HEK293 (cell line): ENCODE results near the gene RNF144A.

ENCODE experiments used
- CTCF ChIA-PET: fragments of 350-600 bp; formaldehyde crosslinking; extraction: SDS; loops from one replicate; lab custom pipeline; 2021; ENCODE audit warnings: antibody characterized with exemption; lab: Yijun Ruan, JAX
- POLR2A ChIA-PET: fragments of 300-600 bp; formaldehyde crosslinking; extraction: SDS; loops from one replicate; lab custom pipeline; 2020; ENCODE audit warnings: antibody characterized with exemption, inconsistent platforms; lab: Yijun Ruan, JAX
- H3K27ac ChIP-seq: fragments of 200-500 bp; sonication (Bioruptor generic); 2 replicates; pipeline ENCODE4 v1.5.1; 2014; ENCODE audit warnings: low read depth, low read length, control low read depth, inconsistent platforms; ENCODE audit errors: extremely low read depth
- H3K36me3 ChIP-seq, 2 experiments: fragments of 200-500 bp in 1 of 2; sonication (Bioruptor generic) in 1 of 2; 1 replicate in 1 of 2; 2 replicates in 1 of 2; pipeline ENCODE4 v1.5.1; 2014 to 2017; ENCODE audit warnings: inconsistent platforms in 2 of 2, low read length in 2 of 2; ENCODE audit not compliant: control insufficient read depth in 2 of 2, insufficient read depth in 1 of 2
- H3K4me1 ChIP-seq: fragments of 200-500 bp; sonication (Bioruptor generic); 2 replicates; pipeline ENCODE4 v1.5.1; 2014; ENCODE audit warnings: mild to moderate bottlenecking, low read length, inconsistent platforms; ENCODE audit not compliant: control insufficient read depth, insufficient read depth
- H3K4me3 ChIP-seq: 2 replicates; pipeline ENCODE4 v1.5.1; 2011; ENCODE audit warnings: low read depth, mild to moderate bottlenecking, control low read depth, low read length, moderate library complexity
- H3K9me3 ChIP-seq: fragments of 200-500 bp; sonication (Bioruptor generic); 2 replicates; pipeline ENCODE4 v1.5.1; 2014; ENCODE audit warnings: low read depth, low read length, inconsistent platforms; ENCODE audit not compliant: control insufficient read depth, insufficient read depth
- EGR2 ChIP-seq: fragments of 450-650 bp; formaldehyde crosslinking; IDR thresholded peaks from 2 replicates; pipeline ENCODE4 v1.5.1; 2016; ENCODE audit warnings: low read depth, missing biosample characterization, missing genetic modification characterization
- GLIS2 ChIP-seq: fragments of 450-650 bp; formaldehyde crosslinking; IDR thresholded peaks from 2 replicates; pipeline ENCODE4 v1.5.1; 2016; ENCODE audit warnings: missing biosample characterization, missing genetic modification characterization
- HOXC10 ChIP-seq: sonication (generic); formaldehyde crosslinking; IDR thresholded peaks from 2 replicates; pipeline ENCODE4 v1.8.1; 2023; ENCODE audit warnings: mild to moderate bottlenecking, missing genetic modification reagents
- OVOL3 ChIP-seq: fragments of 450-650 bp; formaldehyde crosslinking; IDR thresholded peaks from 2 replicates; pipeline ENCODE4 v1.5.1; 2016; ENCODE audit warnings: missing biosample characterization, missing genetic modification characterization
- SALL2 ChIP-seq: fragments of 450-650 bp; formaldehyde crosslinking; IDR thresholded peaks from 2 replicates; pipeline ENCODE4 v1.5.0; 2017; ENCODE audit warnings: missing biosample characterization, mild to moderate bottlenecking, missing genetic modification characterization, borderline replicate concordance
- TRIM28 ChIP-seq: IDR thresholded peaks from 2 replicates; pipeline ENCODE4 v1.6.1; 2011; ENCODE audit warnings: low read length, control low read depth, borderline replicate concordance
- ZBTB7A ChIP-seq: fragments of 450-650 bp; formaldehyde crosslinking; IDR thresholded peaks from 2 replicates; pipeline ENCODE4 v1.5.1; 2016; ENCODE audit warnings: low read depth, missing biosample characterization, missing genetic modification characterization
- ZEB2 ChIP-seq: fragments of 450-650 bp; formaldehyde crosslinking; IDR thresholded peaks from 2 replicates; pipeline ENCODE4 v1.5.1; 2016; ENCODE audit warnings: missing biosample characterization, missing genetic modification characterization
- ZFP3 ChIP-seq: fragments of 450-650 bp; formaldehyde crosslinking; IDR thresholded peaks from 2 replicates; pipeline ENCODE4 v1.5.1; 2016; ENCODE audit warnings: low read depth, missing biosample characterization, missing genetic modification characterization
- ZFP41 ChIP-seq: fragments of 450-650 bp; formaldehyde crosslinking; IDR thresholded peaks from 2 replicates; pipeline ENCODE4 v1.5.1; 2016; ENCODE audit warnings: missing biosample characterization, missing genetic modification characterization, borderline replicate concordance
- ZNF114 ChIP-seq: fragments of 450-650 bp; formaldehyde crosslinking; IDR thresholded peaks from 2 replicates; pipeline ENCODE4 v1.5.0; 2017; ENCODE audit warnings: missing biosample characterization, missing genetic modification characterization
- ZNF174 ChIP-seq: fragments of 450-650 bp; formaldehyde crosslinking; IDR thresholded peaks from 2 replicates; pipeline ENCODE4 v1.5.0; 2017; ENCODE audit warnings: missing biosample characterization, mild to moderate bottlenecking, missing genetic modification characterization
- ZNF19 ChIP-seq: fragments of 450-650 bp; formaldehyde crosslinking; IDR thresholded peaks from 2 replicates; pipeline ENCODE4; 2016; ENCODE audit warnings: missing biosample characterization, missing genetic modification characterization, low read depth
- ZNF239 ChIP-seq: fragments of 450-650 bp; formaldehyde crosslinking; IDR thresholded peaks from 2 replicates; pipeline ENCODE4 v1.5.1; 2016; ENCODE audit warnings: missing biosample characterization, missing genetic modification characterization
- ZNF292 ChIP-seq: fragments of 450-650 bp; formaldehyde crosslinking; IDR thresholded peaks from 2 replicates; pipeline ENCODE4 v1.5.1; 2016; ENCODE audit warnings: low read depth, missing biosample characterization, missing genetic modification characterization, borderline replicate concordance
- ZNF350 ChIP-seq: fragments of 450-650 bp; formaldehyde crosslinking; IDR thresholded peaks from 2 replicates; pipeline ENCODE4 v1.5.0; 2017; ENCODE audit warnings: missing biosample characterization, mild to moderate bottlenecking, missing genetic modification characterization
- ZNF501 ChIP-seq: fragments of 450-650 bp; formaldehyde crosslinking; IDR thresholded peaks from 2 replicates; pipeline ENCODE4 v1.5.1; 2016; ENCODE audit warnings: missing biosample characterization, missing genetic modification characterization
- ZNF621 ChIP-seq: fragments of 450-650 bp; formaldehyde crosslinking; IDR thresholded peaks from 2 replicates; pipeline ENCODE4 v1.5.1; 2017; ENCODE audit warnings: missing biosample characterization, missing genetic modification characterization
- ZNF624 ChIP-seq: fragments of 450-650 bp; formaldehyde crosslinking; IDR thresholded peaks from 2 replicates; pipeline ENCODE4 v1.5.1; 2017; ENCODE audit warnings: missing biosample characterization, missing genetic modification characterization
- ZNF692 ChIP-seq: fragments of 450-650 bp; formaldehyde crosslinking; IDR thresholded peaks from 2 replicates; pipeline ENCODE4 v1.5.1; 2016; ENCODE audit warnings: missing biosample characterization, missing genetic modification characterization
- ZSCAN23 ChIP-seq: fragments of 450-650 bp; formaldehyde crosslinking; IDR thresholded peaks from 2 replicates; pipeline ENCODE4 v1.5.1; 2016; ENCODE audit warnings: missing biosample characterization, missing genetic modification characterization
- ZSCAN5A ChIP-seq: fragments of 450-650 bp; formaldehyde crosslinking; IDR thresholded peaks from 2 replicates; pipeline ENCODE4 v1.5.1; 2016; ENCODE audit warnings: missing biosample characterization, missing genetic modification characterization
- TF ChIP-seq, protein P1 (sequence below): fragments of 450-650 bp; formaldehyde crosslinking; IDR thresholded peaks from 2 replicates; pipeline ENCODE4 v1.5.1; 2017; ENCODE audit warnings: missing biosample characterization, missing genetic modification characterization
- TF ChIP-seq, protein P2 (sequence below): fragments of 450-650 bp; formaldehyde crosslinking; IDR thresholded peaks from 2 replicates; pipeline ENCODE4 v1.5.1; 2016; ENCODE audit warnings: missing biosample characterization, missing genetic modification characterization
- TF ChIP-seq, protein P3 (sequence below): fragments of 450-650 bp; formaldehyde crosslinking; optimal IDR thresholded peaks from 2 replicates; pipeline ENCODE3; 2016; ENCODE audit warnings: missing biosample characterization, mild to moderate bottlenecking, missing genetic modification characterization
- TF ChIP-seq, protein P4 (sequence below): fragments of 450-650 bp; formaldehyde crosslinking; IDR thresholded peaks from 2 replicates; pipeline ENCODE4 v1.5.1; 2016; ENCODE audit warnings: missing biosample characterization, missing genetic modification characterization

The RNF144A gene

DNA sequence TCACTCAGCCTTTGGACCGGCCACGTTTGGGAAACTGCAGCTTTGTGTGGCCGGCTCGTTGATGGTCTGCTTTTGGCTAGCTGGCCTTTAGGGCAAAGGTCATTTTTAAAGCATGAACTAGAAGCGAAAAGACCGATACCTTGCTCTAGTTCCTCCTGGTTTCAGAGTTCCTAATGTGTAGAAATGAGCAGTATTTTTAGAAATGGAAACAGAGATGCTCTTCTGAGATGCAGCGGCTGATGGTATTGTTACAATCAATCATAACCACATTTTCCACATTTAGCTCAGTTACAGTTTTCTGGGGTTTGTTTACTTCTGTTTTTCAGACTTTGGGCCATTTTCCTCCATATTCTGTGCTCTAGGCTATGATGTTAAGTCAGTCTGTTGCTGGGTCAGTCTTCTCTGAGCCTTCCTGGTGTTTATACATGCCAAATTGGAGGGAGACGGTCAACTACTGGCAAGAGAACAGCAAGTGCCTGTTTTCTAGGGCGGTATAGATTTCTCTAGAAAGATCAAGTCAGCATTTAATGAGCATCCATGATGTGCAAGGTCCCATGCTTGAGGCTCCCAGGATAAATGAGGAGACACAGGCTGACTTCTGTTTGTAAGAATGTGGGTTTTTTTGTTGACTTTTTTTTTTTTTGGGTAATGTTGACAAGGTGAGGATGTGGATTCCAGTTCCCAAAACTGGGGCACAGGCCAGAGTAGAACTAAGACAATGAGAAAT lies 28.0 kb downstream of the RNF144A start (continued):
- TF ChIP-seq, protein P1, sequence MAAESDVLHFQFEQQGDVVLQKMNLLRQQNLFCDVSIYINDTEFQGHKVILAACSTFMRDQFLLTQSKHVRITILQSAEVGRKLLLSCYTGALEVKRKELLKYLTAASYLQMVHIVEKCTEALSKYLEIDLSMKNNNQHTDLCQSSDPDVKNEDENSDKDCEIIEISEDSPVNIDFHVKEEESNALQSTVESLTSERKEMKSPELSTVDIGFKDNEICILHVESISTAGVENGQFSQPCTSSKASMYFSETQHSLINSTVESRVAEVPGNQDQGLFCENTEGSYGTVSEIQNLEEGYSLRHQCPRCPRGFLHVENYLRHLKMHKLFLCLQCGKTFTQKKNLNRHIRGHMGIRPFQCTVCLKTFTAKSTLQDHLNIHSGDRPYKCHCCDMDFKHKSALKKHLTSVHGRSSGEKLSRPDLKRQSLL (tag by site-specific recombination): no peak
- TF ChIP-seq OVOL3 (tag by site-specific recombination) (no peak), ZFP3 (no peak), EGR2 (tag by site-specific recombination) (no peak), ZNF624 (tag by site-specific recombination) (no peak), ZNF114 (no peak), ZBTB7A (no peak), HOXC10 (CRISPR knock-in tag) (no peak), ZNF350 (tag by site-specific recombination) (no peak), SALL2 (no peak), ZNF692 (tag by site-specific recombination) (no peak), ZFP41 (no peak)
- TF ChIP-seq, protein P2, sequence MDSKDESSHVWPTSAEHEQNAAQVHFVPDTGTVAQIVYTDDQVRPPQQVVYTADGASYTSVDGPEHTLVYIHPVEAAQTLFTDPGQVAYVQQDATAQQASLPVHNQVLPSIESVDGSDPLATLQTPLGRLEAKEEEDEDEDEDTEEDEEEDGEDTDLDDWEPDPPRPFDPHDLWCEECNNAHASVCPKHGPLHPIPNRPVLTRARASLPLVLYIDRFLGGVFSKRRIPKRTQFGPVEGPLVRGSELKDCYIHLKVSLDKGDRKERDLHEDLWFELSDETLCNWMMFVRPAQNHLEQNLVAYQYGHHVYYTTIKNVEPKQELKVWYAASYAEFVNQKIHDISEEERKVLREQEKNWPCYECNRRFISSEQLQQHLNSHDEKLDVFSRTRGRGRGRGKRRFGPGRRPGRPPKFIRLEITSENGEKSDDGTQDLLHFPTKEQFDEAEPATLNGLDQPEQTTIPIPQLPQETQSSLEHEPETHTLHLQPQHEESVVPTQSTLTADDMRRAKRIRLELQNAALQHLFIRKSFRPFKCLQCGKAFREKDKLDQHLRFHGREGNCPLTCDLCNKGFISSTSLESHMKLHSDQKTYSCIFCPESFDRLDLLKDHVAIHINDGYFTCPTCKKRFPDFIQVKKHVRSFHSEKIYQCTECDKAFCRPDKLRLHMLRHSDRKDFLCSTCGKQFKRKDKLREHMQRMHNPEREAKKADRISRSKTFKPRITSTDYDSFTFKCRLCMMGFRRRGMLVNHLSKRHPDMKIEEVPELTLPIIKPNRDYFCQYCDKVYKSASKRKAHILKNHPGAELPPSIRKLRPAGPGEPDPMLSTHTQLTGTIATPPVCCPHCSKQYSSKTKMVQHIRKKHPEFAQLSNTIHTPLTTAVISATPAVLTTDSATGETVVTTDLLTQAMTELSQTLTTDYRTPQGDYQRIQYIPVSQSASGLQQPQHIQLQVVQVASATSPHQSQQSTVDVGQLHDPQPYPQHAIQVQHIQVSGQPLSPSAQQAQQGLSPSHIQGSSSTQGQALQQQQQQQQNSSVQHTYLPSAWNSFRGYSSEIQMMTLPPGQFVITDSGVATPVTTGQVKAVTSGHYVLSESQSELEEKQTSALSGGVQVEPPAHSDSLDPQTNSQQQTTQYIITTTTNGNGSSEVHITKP (tag by site-specific recombination): no peak
- TF ChIP-seq, all 188 proteins: peak for 0

DNA sequence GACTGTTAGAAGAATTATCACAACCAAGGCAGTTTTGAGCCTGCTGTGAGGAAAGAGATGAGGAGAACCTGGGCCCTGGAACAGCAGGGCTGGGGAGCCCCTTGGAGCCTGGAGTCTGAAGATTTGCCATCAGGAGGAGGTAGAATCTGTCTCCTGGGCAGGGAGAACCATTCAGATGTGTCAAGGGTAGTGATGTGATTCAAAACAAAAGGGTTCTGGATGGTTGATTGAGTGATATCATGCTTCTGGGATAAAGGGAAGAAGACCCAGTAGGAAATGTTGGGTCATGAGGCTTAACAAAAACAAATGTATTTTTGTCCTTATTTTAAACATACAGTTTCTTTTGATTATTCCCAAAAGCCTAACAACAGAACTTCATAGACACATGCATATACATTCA lies 28.6 kb downstream of the RNF144A start:
- no peak overlapping the region for H3K27ac ChIP-seq
- H3K36me3 ChIP-seq: peaks cover 0 to 18% of the 10 kb centered on the region in 2 experiments; a peak in 1 of 3 replicates
- TF ChIP-seq ZNF174 (tag by site-specific recombination) (no peak), TRIM28 (no peak), ZSCAN23 (no peak), ZNF239 (no peak), ZNF501 (tag by site-specific recombination) (no peak), ZNF292 (no peak), ZEB2 (no peak), ZSCAN5A (tag by site-specific recombination) (no peak), GLIS2 (tag by site-specific recombination) (no peak), ZNF19 (tag by site-specific recombination) (no peak), ZNF621 (tag by site-specific recombination) (no peak)
- TF ChIP-seq, protein P3, sequence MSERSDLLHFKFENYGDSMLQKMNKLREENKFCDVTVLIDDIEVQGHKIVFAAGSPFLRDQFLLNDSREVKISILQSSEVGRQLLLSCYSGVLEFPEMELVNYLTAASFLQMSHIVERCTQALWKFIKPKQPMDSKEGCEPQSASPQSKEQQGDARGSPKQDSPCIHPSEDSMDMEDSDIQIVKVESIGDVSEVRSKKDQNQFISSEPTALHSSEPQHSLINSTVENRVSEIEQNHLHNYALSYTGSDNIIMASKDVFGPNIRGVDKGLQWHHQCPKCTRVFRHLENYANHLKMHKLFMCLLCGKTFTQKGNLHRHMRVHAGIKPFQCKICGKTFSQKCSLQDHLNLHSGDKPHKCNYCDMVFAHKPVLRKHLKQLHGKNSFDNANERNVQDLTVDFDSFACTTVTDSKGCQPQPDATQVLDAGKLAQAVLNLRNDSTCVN (tag by site-specific recombination): no peak
- TF ChIP-seq, protein P4, sequence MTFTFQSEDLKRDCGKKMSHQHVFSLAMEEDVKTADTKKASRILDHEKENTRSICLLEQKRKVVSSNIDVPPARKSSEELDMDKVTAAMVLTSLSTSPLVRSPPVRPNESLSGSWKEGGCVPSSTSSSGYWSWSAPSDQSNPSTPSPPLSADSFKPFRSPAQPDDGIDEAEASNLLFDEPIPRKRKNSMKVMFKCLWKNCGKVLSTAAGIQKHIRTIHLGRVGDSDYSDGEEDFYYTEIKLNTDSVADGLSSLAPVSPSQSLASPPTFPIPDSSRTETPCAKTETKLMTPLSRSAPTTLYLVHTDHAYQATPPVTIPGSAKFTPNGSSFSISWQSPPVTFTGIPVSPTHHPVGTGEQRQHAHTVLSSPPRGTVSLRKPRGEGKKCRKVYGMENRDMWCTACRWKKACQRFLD (tag by site-specific recombination): no peak
- H3K4me1 ChIP-seq: no peaks in the 10 kb centered on the region
- ChIA-PET POLR2A (no interaction called here), CTCF (no interaction called here)
- H3K4me3 ChIP-seq: no peak overlapping the region
- no peaks in the 10 kb centered on the region for H3K9me3 ChIP-seq
